OCI-LY3 (cell line): ENCODE data around the gene DPP6.

Source experiments
- CTCF ChIP-seq: fragments of 200-600, 300-600 bp; sonication (generic); IDR thresholded peaks from 2 replicates; pipeline ENCODE4 v1.5.1; 2014; ENCODE audit warnings: antibody characterized with exemption, low read length, low read depth
- EZH2phosphoT487 ChIP-seq: fragments of 200-600 bp; shearing (Covaris generic); IDR thresholded peaks from 2 replicates; pipeline ENCODE4 v1.6.1; 2018; ENCODE audit warnings: antibody characterized with exemption, mixed run types, low read depth

GRCh38 chr7:154855366-154855765 lies 803.2 kb downstream of the DPP6 start:
- TF ChIP-seq CTCF (no peak), EZH2phosphoT487 (no peak)
